Mononuclear cell (primary cell): Measurements from ENCODE around the gene UBE3D. TPM values are rescaled to one million over a fixed set of nuclear protein-coding genes. Genes with fewer than 3 reads are reported as not detected.
A peak's percentile ranks its signal among the peaks of the same experiment; 100 is the strongest.

Source experiments
- H3K27me3 ChIP-seq: 2 replicates; pipeline ENCODE4 v1.6.0; 2011; ENCODE audit warnings: low read length, control low read depth; ENCODE audit not compliant: insufficient read depth
- H3K4me1 ChIP-seq: 2 replicates; pipeline ENCODE4 v1.5.1; 2011; ENCODE audit warnings: mild to moderate bottlenecking, low read length, control low read depth; ENCODE audit not compliant: insufficient read depth
- H3K4me3 ChIP-seq: 2 replicates; pipeline ENCODE4 v1.5.1; 2011; ENCODE audit warnings: mild to moderate bottlenecking, low read length, moderate library complexity
- H3K9me3 ChIP-seq: 2 replicates; pipeline ENCODE4 v1.5.1; 2011; ENCODE audit warnings: low read depth, mild to moderate bottlenecking, control low read depth, low read length
- total RNA-seq: library from RNA; depleted of rRNA; stranded (reverse); fragments of >200 nt; gene quantifications from one replicate; pipeline ENCODE4 v1.2.3, GENCODE V29; 2012

The UBE3D gene
- 6.5 TPM for total RNA-seq

DNA sequence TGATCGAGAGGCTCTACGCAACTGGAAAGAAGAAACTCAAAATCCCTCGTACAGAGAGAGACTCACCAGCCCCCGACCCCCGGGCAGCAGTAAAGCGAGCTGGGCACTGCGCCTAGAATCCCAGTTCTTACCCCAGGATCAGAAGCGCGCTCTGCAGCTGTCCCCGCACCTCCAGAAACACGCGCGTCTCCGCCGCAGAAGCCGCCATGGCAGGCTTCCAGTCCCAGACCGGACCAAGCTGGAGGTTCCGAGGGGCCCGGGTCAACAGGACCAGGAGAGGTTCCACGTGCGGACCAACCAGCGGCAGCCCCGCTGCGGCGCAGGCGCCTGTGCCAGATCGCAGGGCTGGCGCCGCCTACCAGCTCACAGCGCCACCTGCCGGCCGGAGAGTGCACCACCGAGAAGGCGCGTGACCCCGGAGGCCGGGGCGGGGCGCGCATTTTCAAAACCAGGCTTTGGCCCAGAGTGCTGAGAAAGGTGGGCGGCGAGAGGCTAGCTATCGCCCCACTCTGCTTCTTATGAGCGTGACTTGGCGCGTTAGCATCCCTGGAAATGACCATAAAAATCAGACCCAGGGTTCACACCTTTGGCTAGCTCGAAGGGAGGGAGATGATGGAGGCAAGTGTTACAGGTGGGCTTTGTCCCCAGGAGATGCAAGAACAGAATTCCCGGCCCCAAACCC lies at the start of gene UBE3D:
Gene UBE3D, minus strand, starts transcription at position 331 of the 682 bp plus-strand sequence. Its CDS starts 123 bp downstream, at position 208.
- Histone ChIP-seq H3K4me1 (peaks cover 32% of the 10 kb centered on the region), H3K9me3 (no peaks in the 10 kb centered on the region), H3K4me3 (peak within 1 kb of the TSS; percentile 77), H3K27me3 (no peaks in the 10 kb centered on the region)

DNA sequence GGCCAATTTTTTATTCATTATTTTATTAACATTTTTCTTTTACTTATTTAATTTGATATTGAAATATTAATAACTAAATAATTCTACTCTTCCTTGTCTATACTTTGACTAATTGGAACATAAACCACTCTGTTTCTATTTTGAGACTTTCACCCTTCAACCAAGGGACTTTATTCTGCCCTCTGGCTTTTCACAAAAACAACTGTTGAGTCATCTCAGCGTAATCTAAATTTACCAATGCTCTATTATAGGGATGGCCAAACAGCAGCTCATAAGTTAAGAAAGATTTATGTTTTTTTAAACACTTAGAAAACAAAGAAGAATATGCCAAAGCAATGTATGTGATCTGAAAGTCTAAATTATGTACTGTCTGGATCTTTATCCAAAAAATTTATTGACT lies 48.5 kb upstream of the UBE3D start:
- H3K4me3 ChIP-seq: no peak overlapping the region
- H3K4me1 ChIP-seq: no peaks in the 10 kb centered on the region
- no peaks in the 10 kb centered on the region for H3K27me3 ChIP-seq
- no peaks in the 10 kb centered on the region for H3K9me3 ChIP-seq

DNA sequence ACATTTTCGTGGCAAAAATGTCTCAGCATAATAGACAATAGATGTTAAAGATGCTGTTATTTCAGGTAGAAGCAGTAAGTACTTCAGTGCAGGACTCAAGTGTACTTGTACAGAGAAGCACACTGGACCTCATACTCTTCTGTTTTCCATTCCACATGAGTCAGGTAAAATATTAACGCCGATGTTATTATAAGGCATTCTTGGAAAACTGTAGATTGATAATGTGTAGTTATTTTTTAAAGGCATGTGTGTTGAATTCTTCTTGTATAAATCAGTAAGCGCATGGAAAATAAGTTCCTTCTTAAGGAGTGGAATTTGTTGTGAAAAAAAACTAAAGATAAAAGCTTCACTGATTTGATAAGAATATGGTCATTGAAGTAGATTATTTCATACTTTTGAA lies 47.6 kb upstream of the UBE3D start:
- no peak overlapping the region for H3K4me3 ChIP-seq
- H3K27me3 ChIP-seq: no peaks in the 10 kb centered on the region
- H3K9me3 ChIP-seq: no peaks in the 10 kb centered on the region
- no peaks in the 10 kb centered on the region for H3K4me1 ChIP-seq

- H3K4me3 ChIP-seq: no peak overlapping the region
- no peaks in the 10 kb centered on the region for H3K27me3 ChIP-seq
Observed at GRCh38 chr6:83108378-83108777, 42.7 kb upstream of the UBE3D start.

GRCh38 chr6:83098589-83098988 lies 32.9 kb upstream of the UBE3D start:
- Histone ChIP-seq H3K9me3 (no peaks in the 10 kb centered on the region), H3K4me3 (no peak overlapping the region), H3K4me1 (no peaks in the 10 kb centered on the region), H3K27me3 (no peaks in the 10 kb centered on the region)

More at GRCh38 chr6:83108378-83108777, 42.7 kb upstream of the UBE3D start:
- Histone ChIP-seq H3K9me3 (peaks cover 10% of the 10 kb centered on the region), H3K4me1 (no peaks in the 10 kb centered on the region)

DNA sequence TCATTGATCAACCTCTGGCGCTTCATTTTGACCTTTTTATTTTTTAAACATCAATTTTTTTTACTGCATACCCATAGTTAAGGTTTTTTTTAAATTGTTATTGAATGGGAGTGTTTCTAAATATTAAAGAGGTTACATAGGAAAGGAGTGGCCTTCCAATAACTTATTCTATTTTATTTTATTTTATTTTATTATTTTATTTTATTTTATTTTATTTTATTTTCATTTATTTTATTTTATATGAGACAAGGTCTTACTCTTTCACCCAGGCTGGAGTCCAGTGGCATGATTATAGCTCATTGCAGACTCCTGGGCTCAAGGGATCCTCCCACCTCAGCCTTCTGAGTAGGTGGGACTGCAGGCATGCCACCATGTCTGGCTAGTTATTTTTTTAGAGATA lies 32.0 kb upstream of the UBE3D start:
- Histone ChIP-seq H3K4me1 (peaks cover 3% of the 10 kb centered on the region), H3K9me3 (no peaks in the 10 kb centered on the region), H3K4me3 (no peak overlapping the region), H3K27me3 (no peaks in the 10 kb centered on the region)

GRCh38 chr6:83097204-83097603 lies 31.6 kb upstream of the UBE3D start:
- no peak overlapping the region for H3K4me3 ChIP-seq
- peaks cover 4% of the 10 kb centered on the region for H3K4me1 ChIP-seq
- H3K9me3 ChIP-seq: no peaks in the 10 kb centered on the region
- no peaks in the 10 kb centered on the region for H3K27me3 ChIP-seq

DNA sequence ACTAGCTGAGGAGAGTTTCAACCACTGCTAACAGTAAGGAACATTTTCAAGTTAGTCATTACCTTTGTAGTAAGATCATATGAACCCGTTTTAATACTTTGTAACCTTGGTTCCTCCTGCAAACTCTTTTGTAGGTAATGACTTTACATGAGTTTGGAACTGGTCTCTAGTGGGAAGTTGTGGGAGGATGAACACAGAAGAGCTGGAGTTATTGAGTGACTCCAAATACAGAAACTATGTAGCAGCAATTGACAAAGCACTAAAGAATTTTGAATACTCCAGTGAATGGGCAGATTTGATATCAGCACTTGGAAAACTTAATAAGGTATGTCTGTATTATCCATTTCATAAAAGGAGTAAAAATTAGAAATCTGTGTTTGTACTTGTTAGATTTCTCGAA lies 31.1 kb upstream of the UBE3D start:
- no peaks in the 10 kb centered on the region for H3K27me3 ChIP-seq
- no peaks in the 10 kb centered on the region for H3K9me3 ChIP-seq
- H3K4me3 ChIP-seq: no peak overlapping the region
- peaks cover 4% of the 10 kb centered on the region for H3K4me1 ChIP-seq

GRCh38 chr6:83092756-83093399 lies 27.2 kb upstream of the UBE3D start:
- H3K4me1 ChIP-seq: peaks cover 4% of the 10 kb centered on the region
- H3K4me3 ChIP-seq: no peak overlapping the region
- no peaks in the 10 kb centered on the region for H3K27me3 ChIP-seq
- H3K9me3 ChIP-seq: no peaks in the 10 kb centered on the region

DNA sequence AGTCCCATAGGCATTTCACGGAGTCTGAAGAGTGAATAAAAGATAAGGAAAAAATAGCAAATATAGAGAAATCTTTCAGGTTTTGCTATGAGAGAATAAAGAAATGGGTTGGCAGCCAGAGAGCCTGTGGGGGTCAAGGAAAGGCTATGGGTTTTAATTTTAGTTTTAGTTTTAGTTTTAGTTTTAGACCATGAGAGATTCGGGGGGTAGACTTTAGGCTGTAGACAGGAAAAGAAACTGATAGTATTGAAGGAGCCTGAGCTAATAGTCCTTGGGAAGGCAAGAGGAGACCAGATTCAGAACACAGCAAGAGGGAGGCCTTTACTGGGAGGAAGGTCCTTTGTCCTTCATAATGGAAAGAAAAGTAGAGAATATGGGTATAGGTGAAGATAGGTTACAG lies 21.1 kb upstream of the UBE3D start:
- Histone ChIP-seq H3K9me3 (no peaks in the 10 kb centered on the region), H3K4me1 (peaks cover 4% of the 10 kb centered on the region), H3K4me3 (no peak overlapping the region), H3K27me3 (no peaks in the 10 kb centered on the region)

GRCh38 chr6:83083476-83083875 lies 17.8 kb upstream of the UBE3D start:
- H3K4me1 ChIP-seq: peaks cover 4% of the 10 kb centered on the region
- H3K27me3 ChIP-seq: no peaks in the 10 kb centered on the region
- H3K9me3 ChIP-seq: no peaks in the 10 kb centered on the region
- no peak overlapping the region for H3K4me3 ChIP-seq

DNA sequence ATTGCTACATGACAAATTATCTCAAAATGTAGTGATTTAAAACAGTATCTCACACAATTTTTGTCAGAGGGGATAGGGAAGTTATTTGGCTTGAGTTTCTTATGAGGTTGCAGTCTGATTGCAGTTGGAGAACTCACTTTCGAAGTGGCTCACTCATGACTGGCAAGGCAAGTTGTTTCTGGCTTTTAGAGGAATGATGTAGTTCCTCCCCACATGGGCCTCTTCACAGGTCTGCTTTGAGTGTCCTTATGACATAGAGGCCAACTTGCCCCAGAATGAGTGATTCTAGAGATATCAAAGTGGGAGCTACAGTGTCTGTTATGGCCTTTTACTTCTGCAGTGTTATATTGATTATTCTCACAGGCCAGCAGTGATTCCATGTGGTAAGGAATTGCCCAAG lies 8.0 kb upstream of the UBE3D start:
- Histone ChIP-seq H3K27me3 (no peaks in the 10 kb centered on the region), H3K4me1 (peaks cover 19% of the 10 kb centered on the region), H3K9me3 (no peaks in the 10 kb centered on the region), H3K4me3 (no peak overlapping the region)

DNA sequence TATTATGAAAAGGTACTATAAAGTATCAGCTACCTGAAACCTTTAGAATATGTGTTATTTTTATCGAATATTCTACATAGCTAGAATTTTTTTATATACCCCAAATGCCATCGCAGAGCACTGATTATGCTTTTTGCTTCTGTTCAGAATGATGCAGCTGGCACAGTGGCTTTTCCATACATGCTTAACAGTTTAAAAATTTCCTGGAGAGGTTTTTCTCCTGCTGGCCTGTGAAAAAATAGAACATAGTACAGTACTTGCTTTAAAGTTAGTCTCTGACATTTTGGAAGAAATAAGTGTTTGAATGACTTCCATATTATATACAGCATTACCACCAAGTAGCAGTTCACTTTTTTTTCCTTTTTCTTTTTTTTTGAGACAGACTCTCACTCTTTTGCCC lies 7.1 kb upstream of the UBE3D start:
- Histone ChIP-seq H3K27me3 (no peaks in the 10 kb centered on the region), H3K4me1 (peaks cover 24% of the 10 kb centered on the region), H3K9me3 (no peaks in the 10 kb centered on the region), H3K4me3 (no peak overlapping the region)

DNA sequence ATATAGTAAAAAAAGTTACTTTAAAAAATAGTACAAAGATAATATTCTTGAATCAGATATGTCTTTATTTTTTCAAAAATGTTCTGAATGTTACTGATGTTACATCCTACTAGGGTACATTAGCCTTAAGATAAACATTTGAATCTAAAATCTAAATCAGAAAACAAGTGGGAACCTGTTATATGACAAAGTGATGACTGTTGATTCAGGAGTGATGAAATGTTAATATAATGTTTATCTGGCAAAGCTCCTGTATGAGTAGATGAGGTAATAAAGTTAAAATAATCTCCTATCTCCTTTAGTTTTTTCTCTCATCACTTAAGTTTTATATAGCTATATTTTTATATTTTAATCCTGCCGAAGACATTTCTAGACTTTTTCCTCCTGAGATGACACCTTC lies 6.1 kb upstream of the UBE3D start:
- Histone ChIP-seq H3K27me3 (no peaks in the 10 kb centered on the region), H3K4me3 (no peak overlapping the region), H3K4me1 (peaks cover 24% of the 10 kb centered on the region), H3K9me3 (no peaks in the 10 kb centered on the region)

DNA sequence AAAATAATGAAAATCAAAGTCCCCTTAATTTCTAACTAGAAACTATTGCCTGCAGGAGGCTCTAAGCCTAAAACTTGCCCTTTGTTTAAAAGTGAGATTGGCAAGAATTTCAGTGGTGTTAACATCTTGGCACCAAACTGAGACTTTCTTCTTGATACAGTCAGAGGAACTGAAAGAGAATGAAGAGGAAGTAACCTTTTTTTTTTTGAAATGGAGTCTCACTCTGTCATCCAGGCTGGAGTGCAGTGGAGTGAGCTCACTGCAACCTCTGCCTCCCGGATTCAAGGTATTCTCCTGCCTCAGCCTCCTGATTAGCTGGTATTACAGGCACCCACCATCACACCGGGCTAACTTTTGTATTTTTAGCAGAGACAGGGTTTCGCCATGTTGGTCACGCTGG lies 5.4 kb upstream of the UBE3D start:
- Histone ChIP-seq H3K27me3 (no peaks in the 10 kb centered on the region), H3K4me3 (no peak overlapping the region), H3K4me1 (peaks cover 26% of the 10 kb centered on the region), H3K9me3 (no peaks in the 10 kb centered on the region)

DNA sequence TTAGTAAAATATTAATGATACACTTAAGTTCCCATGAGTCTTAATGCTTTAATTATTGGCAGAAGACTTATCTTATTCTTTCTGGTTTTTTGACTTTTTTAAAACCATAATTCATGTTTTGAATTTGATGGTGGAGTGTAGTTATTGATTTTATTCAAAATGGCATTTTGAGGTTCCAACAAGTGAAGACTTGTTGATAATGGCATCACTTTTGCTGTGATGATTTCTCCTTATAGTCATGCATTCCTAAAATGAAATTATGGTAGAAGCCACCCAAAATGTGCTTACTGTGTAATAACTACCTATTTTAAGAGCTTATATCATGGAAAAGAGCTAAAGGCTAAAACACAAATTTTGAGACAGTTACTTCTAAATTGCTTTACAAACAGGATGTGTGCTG lies 4.0 kb upstream of the UBE3D start:
- H3K4me1 ChIP-seq: peaks cover 39% of the 10 kb centered on the region
- no peaks in the 10 kb centered on the region for H3K27me3 ChIP-seq
- no peaks in the 10 kb centered on the region for H3K9me3 ChIP-seq
- no peak overlapping the region for H3K4me3 ChIP-seq
